IMR-90 (cell line): ENCODE measurements around the gene CRY2. TPM values are rescaled to one million over a fixed set of nuclear protein-coding genes. Genes with fewer than 3 reads are reported as not detected.

Experiments
- ATAC-seq: fragments of 200-7000 bp; cut with Tn5 transposase; 2 replicates; pipeline ENCODE4 v1.9.1; 2020; ENCODE audit warnings: low read depth, mild to moderate bottlenecking, moderate library complexity
- BruUV-seq: library from RNA; stranded (reverse); fragments of 400-500 nt; replicated peaks from 2 replicates; lab custom pipeline; 2021; lab: Mats Ljungman, UMichigan
- CTCF ChIA-PET: fragments of 300-600 bp; formaldehyde crosslinking; extraction: SDS; loops from one replicate; lab custom pipeline; 2021; ENCODE audit warnings: antibody characterized with exemption; lab: Yijun Ruan, JAX
- POLR2A ChIA-PET: fragments of 300-600 bp; sonication (Branson Sonifier 250); formaldehyde crosslinking; loops from one replicate; lab custom pipeline; 2022; ENCODE audit warnings: antibody characterized with exemption; ENCODE audit not compliant: unreplicated experiment; lab: Charles Lee
- DNase-seq: peaks from one replicate; pipeline ENCODE4 v3.0.0; 2013
- H2AFZ ChIP-seq: replicated peaks from 2 replicates; pipeline ENCODE3; 2013; ENCODE audit warnings: low read length, mild to moderate bottlenecking; ENCODE audit not compliant: poor library complexity
- H2AK5ac ChIP-seq: 2 replicates; pipeline ENCODE4 v1.6.1; 2013; ENCODE audit warnings: low read depth, low read length, inconsistent platforms
- H2AK9ac ChIP-seq: replicated peaks from 2 replicates; pipeline ENCODE3; 2013; ENCODE audit warnings: mild to moderate bottlenecking, low read depth, low read length, moderate library complexity; ENCODE audit not compliant: poor library complexity
- H2BK120ac ChIP-seq: 2 replicates; pipeline ENCODE4 v1.6.1; 2013; ENCODE audit warnings: low read depth, low read length, inconsistent platforms
- H2BK15ac ChIP-seq: 3 replicates; pipeline ENCODE4 v1.6.1; 2013; ENCODE audit warnings: low read depth, low read length, inconsistent platforms
- H2BK20ac ChIP-seq: 2 replicates; pipeline ENCODE4 v1.6.1; 2013; ENCODE audit warnings: low read depth, mild to moderate bottlenecking, inconsistent platforms, low read length, moderate library complexity
- H2BK5ac ChIP-seq: 2 replicates; pipeline ENCODE4 v1.6.1; 2013; ENCODE audit warnings: mild to moderate bottlenecking, low read depth, low read length, inconsistent platforms; ENCODE audit not compliant: poor library complexity, severe bottlenecking
- H3K14ac ChIP-seq: replicated peaks from 2 replicates; pipeline ENCODE4 v1.6.1; 2013; ENCODE audit warnings: low read depth, low read length, inconsistent platforms
- H3K18ac ChIP-seq: 2 replicates; pipeline ENCODE4 v1.6.1; 2013; ENCODE audit warnings: low read depth, low read length, control low read depth
- H3K23ac ChIP-seq: 2 replicates; pipeline ENCODE4 v1.6.1; 2013; ENCODE audit warnings: low read depth, low read length, inconsistent platforms
- H3K27ac ChIP-seq: 2 replicates; pipeline ENCODE4 v1.5.1; 2013; ENCODE audit warnings: mild to moderate bottlenecking, control low read depth, low read length; ENCODE audit not compliant: insufficient read depth
- H3K27me3 ChIP-seq: 2 replicates; pipeline ENCODE4 v1.6.1; 2013; ENCODE audit warnings: low read length; ENCODE audit not compliant: control insufficient read depth, insufficient read depth
- H3K36me3 ChIP-seq: 2 replicates; pipeline ENCODE4 v1.6.1; 2013; ENCODE audit warnings: low read length, mixed read lengths; ENCODE audit not compliant: control insufficient read depth, insufficient read depth
- H3K4ac ChIP-seq: 2 replicates; pipeline ENCODE4 v1.6.1; 2013; ENCODE audit warnings: low read depth, low read length, inconsistent platforms
- H3K4me1 ChIP-seq: 2 replicates; pipeline ENCODE4 v1.6.1; 2013; ENCODE audit warnings: low read length, mixed read lengths; ENCODE audit not compliant: control insufficient read depth, insufficient read depth
- H3K4me2 ChIP-seq: 2 replicates; pipeline ENCODE4 v1.6.1; 2013; ENCODE audit warnings: low read depth, mild to moderate bottlenecking, control low read depth, low read length, moderate library complexity
- H3K4me3 ChIP-seq: 2 replicates; pipeline ENCODE4 v1.5.1; 2013; ENCODE audit warnings: low read depth, mild to moderate bottlenecking, control low read depth, low read length, moderate library complexity; ENCODE audit not compliant: insufficient read depth
- H3K56ac ChIP-seq: 2 replicates; pipeline ENCODE4 v1.6.1; 2013; ENCODE audit warnings: low read length, inconsistent platforms; ENCODE audit not compliant: insufficient read depth; ENCODE audit errors: extremely low read depth
- H3K79me1 ChIP-seq, 2 experiments: 2 replicates each; pipeline ENCODE4 v1.6.1; 2013; ENCODE audit warnings: low read length in 2 of 2, inconsistent platforms in 1 of 2, low read depth in 1 of 2
- H3K9ac ChIP-seq: 2 replicates; pipeline ENCODE4 v1.6.1; 2013; ENCODE audit warnings: low read depth, low read length, control low read depth
- H3K9me1 ChIP-seq: 2 replicates; pipeline ENCODE4 v1.6.1; 2013; ENCODE audit warnings: low read length, inconsistent platforms; ENCODE audit not compliant: insufficient read depth
- H3K9me3 ChIP-seq: 2 replicates; pipeline ENCODE4 v1.6.1; 2013; ENCODE audit warnings: low read length; ENCODE audit not compliant: control insufficient read depth, insufficient read depth
- H4K20me1 ChIP-seq: 2 replicates; pipeline ENCODE4 v1.6.1; 2013; ENCODE audit warnings: low read length, inconsistent platforms; ENCODE audit not compliant: insufficient read depth
- H4K5ac ChIP-seq: 2 replicates; pipeline ENCODE4 v1.6.1; 2013; ENCODE audit warnings: mild to moderate bottlenecking, low read depth, low read length, control low read depth
- H4K8ac ChIP-seq, 2 experiments: 2 replicates each; pipeline ENCODE4 v1.6.1; 2013; ENCODE audit warnings: low read depth in 2 of 2, low read length in 2 of 2, control low read depth in 1 of 2, inconsistent platforms in 1 of 2
- H4K91ac ChIP-seq: 2 replicates; pipeline ENCODE4 v1.6.1; 2013; ENCODE audit warnings: low read depth, low read length, inconsistent platforms; ENCODE audit not compliant: insufficient read depth
- BHLHE40 ChIP-seq: fragments of 150-350 bp; IDR thresholded peaks from 2 replicates; pipeline ENCODE4 v1.6.1; 2016; ENCODE audit warnings: mild to moderate bottlenecking, low read depth, low read length
- CEBPB ChIP-seq: IDR thresholded peaks from 2 replicates; pipeline ENCODE4 v1.6.1; 2012; ENCODE audit warnings: low read depth, low read length, improper control_type of control experiment
- CHD1 ChIP-seq: IDR thresholded peaks from 2 replicates; pipeline ENCODE4 v1.6.1; 2012; ENCODE audit warnings: low read depth, low read length, improper control_type of control experiment
- CTCF ChIP-seq: conservative IDR thresholded peaks from 2 replicates; pipeline ENCODE4 v1.5.1; 2012; ENCODE audit warnings: mild to moderate bottlenecking, low read depth, low read length, improper control_type of control experiment
- ELK1 ChIP-seq: fragments of 150-350 bp; IDR thresholded peaks from 2 replicates; pipeline ENCODE4 v1.6.1; 2016; ENCODE audit warnings: low read depth, mild to moderate bottlenecking, low read length, moderate library complexity, borderline replicate concordance
- MAFK ChIP-seq: IDR thresholded peaks from 2 replicates; pipeline ENCODE4 v1.6.1; 2012; ENCODE audit warnings: low read depth, low read length, improper control_type of control experiment
- MAZ ChIP-seq: IDR thresholded peaks from 2 replicates; pipeline ENCODE4 v1.6.1; 2012; ENCODE audit warnings: low read depth, mild to moderate bottlenecking, low read length, improper control_type of control experiment, moderate library complexity, borderline replicate concordance
- MXI1 ChIP-seq: IDR thresholded peaks from 2 replicates; pipeline ENCODE4 v1.6.1; 2012; ENCODE audit warnings: low read depth, mild to moderate bottlenecking, low read length, moderate library complexity, borderline replicate concordance
- POLR2A ChIP-seq: IDR thresholded peaks from 2 replicates; pipeline ENCODE4 v1.6.1; 2012; ENCODE audit warnings: mild to moderate bottlenecking, low read depth, low read length
- RAD21 ChIP-seq: IDR thresholded peaks from 2 replicates; pipeline ENCODE4 v1.6.1; 2012; ENCODE audit warnings: low read length, improper control_type of control experiment
- RCOR1 ChIP-seq: IDR thresholded peaks from 2 replicates; pipeline ENCODE4 v1.6.1; 2012; ENCODE audit warnings: mild to moderate bottlenecking, low read length, improper control_type of control experiment; ENCODE audit not compliant: insufficient replicate concordance
- RFX5 ChIP-seq: IDR thresholded peaks from 2 replicates; pipeline ENCODE4 v1.8.0; 2012; ENCODE audit warnings: low read depth, mild to moderate bottlenecking, low read length, moderate library complexity
- SMC3 ChIP-seq: fragments of 150-350 bp; IDR thresholded peaks from 2 replicates; pipeline ENCODE4 v1.6.1; 2016; ENCODE audit warnings: low read depth, mild to moderate bottlenecking, antibody characterized with exemption, low read length, moderate library complexity
- USF2 ChIP-seq: fragments of 150-350 bp; IDR thresholded peaks from 2 replicates; pipeline ENCODE4 v1.6.1; 2017; ENCODE audit warnings: mild to moderate bottlenecking, antibody characterized with exemption, low read length, low read depth
- WGBS, 2 experiments: methylation state at CpG; one replicate each; pipeline versions ENCODE4 v1.1.5 to v1.1.7; 2013; ENCODE audit warnings: missing lambda C conversion rate in 2 of 2; ENCODE audit not compliant: insufficient read length in 1 of 2; ENCODE audit errors: extremely low coverage in 2 of 2; 5-methylcytosine and 5-hydroxymethylcytosine counted together
- dilution Hi-C: fragments of 300-500 bp; cut with HindIII; formaldehyde crosslinking; loops from one replicate; pipeline ENCODE4 v1.14.3; 2018; ENCODE audit warnings: low sequenced_read_pairs; ENCODE audit not compliant: unreplicated experiment
- in situ Hi-C: fragments of 300-500 bp; cut with MboI; formaldehyde crosslinking; loops from 3 replicates; pipeline ENCODE4 v1.14.3; 2019; ENCODE audit warnings: low sequenced_read_pairs, inconsistent platforms, mixed read lengths
- intact Hi-C: fragments of 100-400 bp; cut with micrococcal nuclease; formaldehyde crosslinking; loops from 2 replicates; pipeline ENCODE4 v1.10.0; 2022
- polyA plus RNA-seq, 3 experiments: library from polyadenylated mRNA; depleted of rRNA; stranded (reverse); fragments of >200 nt; gene quantifications; 2 replicates each; pipeline ENCODE4 v1.2.3, GENCODE V29; 2012; ENCODE audit warnings: low replicate concordance in 1 of 3
- total RNA-seq: library from RNA; depleted of rRNA; stranded (reverse); fragments of >200 nt; gene quantifications from 2 replicates; pipeline ENCODE4 v1.2.3, GENCODE V29; 2012

CRY2 gene
- total and polyA plus RNA-seq, 2 of the 4 experiments (the other 2 are of a cell fraction) = 12.2 to 13.1 TPM

- 78% methylated on average over 9 of the region's 32 CpGs; no CpG with 5 or more reads in 1 of the 2 experiments for WGBS, 2 experiments
- H3K27me3 ChIP-seq = no peaks in the 10 kb centered on the region
- H4K8ac ChIP-seq = no peak overlapping the region
- in situ Hi-C loops = no loop called here
- H3K36me3 ChIP-seq = peaks cover 26% of the 10 kb centered on the region
- H2BK5ac ChIP-seq = no peak overlapping the region
- H2BK15ac ChIP-seq = no peak overlapping the region
- 0 out of 2 replicates have a peak, but pooled peaks cover 4% of the 10 kb centered on the region for H4K20me1 ChIP-seq
- no peak overlapping the region for H3K4me3 ChIP-seq
- H2BK120ac ChIP-seq = no peak overlapping the region
- H3K18ac ChIP-seq = no peak overlapping the region
- no peaks in the 10 kb centered on the region for H3K4me1 ChIP-seq
- no peak overlapping the region for H3K56ac ChIP-seq
- H3K14ac ChIP-seq = no peak overlapping the region
- no peaks in the 10 kb centered on the region for H3K9me3 ChIP-seq
- H3K4ac ChIP-seq = no peak overlapping the region
- H2AK9ac ChIP-seq = no peak overlapping the region
- H2AK5ac ChIP-seq = no peak overlapping the region
- dilution Hi-C loops = no loop called here
- H3K23ac ChIP-seq = no peak overlapping the region
- DNase-seq (no peak), ATAC-seq (no peak)
- CTCF ChIA-PET = no interaction called here
- POLR2A ChIA-PET = no interaction called here
- H3K79me1 ChIP-seq = peaks cover 0 to 5% of the 10 kb centered on the region in 2 experiments; a peak in 2 of 4 replicates
- no peak overlapping the region for H3K9ac ChIP-seq
- BruUV-seq = no TSS peak
- no peak overlapping the region for H3K27ac ChIP-seq
- TF ChIP-seq SMC3 (no peak), CHD1 (no peak), POLR2A (no peak), BHLHE40 (no peak), CTCF (no peak), RCOR1 (no peak), MAFK (no peak), MAZ (no peak), RFX5 (no peak), USF2 (no peak), RAD21 (no peak), CEBPB (no peak), MXI1 (no peak), ELK1 (no peak)
- no peak overlapping the region for H3K4me2 ChIP-seq
- no peak overlapping the region for H4K91ac ChIP-seq
- H4K5ac ChIP-seq = no peak overlapping the region
- intact Hi-C loops = no loop called here
- no peak overlapping the region for H2AFZ ChIP-seq
- H2BK20ac ChIP-seq = no peak overlapping the region
- H3K9me1 ChIP-seq = no peaks in the 10 kb centered on the region
Observed at GRCh38 chr11:45909594-45910475, 62.6 kb downstream of the CRY2 start.
